ENCODE results near the gene STRA8.

STRA8 gene

GRCh38 chr7:135270577-135271254, 37.1 kb downstream of the STRA8 start:
- no peak for DNase-seq

- no peak for DNase-seq
Observed at GRCh38 chr7:135271255-135271615, 37.6 kb downstream of the STRA8 start.

- no peak for DNase-seq
Observed at GRCh38 chr7:135272303-135272702, 38.7 kb downstream of the STRA8 start.

GRCh38 chr7:135273581-135273980, 39.9 kb downstream of the STRA8 start:
- no peak for DNase-seq

- peak in 9 of 14 donors; percentile 6 to 55 (median 18) for DNase-seq
Observed at GRCh38 chr7:135274495-135275268, 41.0 kb downstream of the STRA8 start.

GRCh38 chr7:135275971-135276580, 42.4 kb downstream of the STRA8 start:
- DNase-seq = no peak

GRCh38 chr7:135277161-135277560, 43.5 kb downstream of the STRA8 start:
- no peak for DNase-seq

GRCh38 chr7:135281363-135281949, 47.8 kb downstream of the STRA8 start:
- DNase-seq = peak in 12 of 14 donors; percentile 16 to 71 (median 52)

GRCh38 chr7:135282561-135283254, 49.1 kb downstream of the STRA8 start:
- no peak for DNase-seq

GRCh38 chr7:135283959-135284638, 50.5 kb downstream of the STRA8 start:
- no peak for DNase-seq

GRCh38 chr7:135285547-135286233, 52.1 kb downstream of the STRA8 start:
- no peak for DNase-seq

GRCh38 chr7:135286876-135287275, 53.2 kb downstream of the STRA8 start:
- no peak for DNase-seq

- DNase-seq = no peak
Observed at GRCh38 chr7:135290594-135290993, 57.0 kb downstream of the STRA8 start.

GRCh38 chr7:135291809-135292253, 58.2 kb downstream of the STRA8 start:
- no peak for DNase-seq

GRCh38 chr7:135299235-135299634, 65.6 kb downstream of the STRA8 start:
- no peak for DNase-seq

- DNase-seq = no peak
Observed at GRCh38 chr7:135300913-135301765, 67.5 kb downstream of the STRA8 start.
